GM12878 (cell line): Measurements from ENCODE around the gene HIVEP3. TPM values are rescaled to one million over a fixed set of nuclear protein-coding genes. Genes with fewer than 3 reads are reported as not detected.

Experiments
- ATAC-seq: fragments of 200-7000 bp; cut with Tn5 transposase; 3 replicates; pipeline ENCODE4 v1.9.1; 2020; ENCODE audit warnings: mild to moderate bottlenecking, moderate library complexity
- BruUV-seq: library from RNA; stranded (reverse); fragments of 400-500 nt; replicated peaks from 2 replicates; lab custom pipeline; 2021; lab: Mats Ljungman, UMichigan
- CTCF ChIA-PET: fragments of 300-600 bp; sonication (Branson Sonifier 250); formaldehyde crosslinking; extraction: SDS; loops from one replicate; lab custom pipeline; 2021; ENCODE audit warnings: inconsistent platforms; lab: Yijun Ruan, JAX
- POLR2A ChIA-PET: fragments of 350-600 bp; formaldehyde crosslinking; extraction: SDS; loops from one replicate; lab custom pipeline; 2021; ENCODE audit warnings: inconsistent platforms; lab: Charles Lee
- RAD21 ChIA-PET: fragments of 300-600 bp; sonication (Branson Sonifier 250); formaldehyde crosslinking; loops from one replicate; lab custom pipeline; 2023; ENCODE audit warnings: antibody characterized with exemption; ENCODE audit not compliant: unreplicated experiment; lab: Charles Lee
- SMC1A ChIA-PET: fragments of 300-600 bp; sonication (Branson Sonifier 250); formaldehyde crosslinking; loops from one replicate; lab custom pipeline; 2023; ENCODE audit not compliant: unreplicated experiment, uncharacterized antibody; lab: Charles Lee
- DNase-seq: peaks from one replicate; pipeline ENCODE4 v3.0.0-alpha.2; 2011; ENCODE audit warnings: low read depth, low spot score
- FAIRE-seq: peaks from 3 replicates; lab custom pipeline; 2011; peaks lifted over from hg19 to GRCh38; lab: Jason Lieb, UNC
- H2AFZ ChIP-seq: 2 replicates; pipeline ENCODE4 v1.6.0; 2011; ENCODE audit warnings: low read depth, low read length, control low read depth; ENCODE audit not compliant: control insufficient read depth
- H3K27ac ChIP-seq: 2 replicates; pipeline ENCODE4 v1.5.1; 2011; ENCODE audit warnings: control low read depth; ENCODE audit not compliant: control insufficient read depth, insufficient read depth
- H3K27me3 ChIP-seq, 2 experiments: replicated peaks in 1 of 2; 2 replicates each; pipeline versions ENCODE4 v1.6.0 to v1.6.1; 2011; ENCODE audit warnings: low read length in 1 of 2; ENCODE audit not compliant: control insufficient read depth in 2 of 2, insufficient read depth in 2 of 2
- H3K36me3 ChIP-seq, 2 experiments: 2 replicates each; pipeline ENCODE4 v1.5.1; 2011; ENCODE audit warnings: low read length in 1 of 2; ENCODE audit not compliant: control insufficient read depth in 2 of 2, insufficient read depth in 2 of 2
- H3K4me1 ChIP-seq: 2 replicates; pipeline ENCODE4 v1.6.1; 2011; ENCODE audit warnings: mild to moderate bottlenecking, low read length, moderate library complexity, mixed read lengths; ENCODE audit not compliant: control insufficient read depth, insufficient read depth
- H3K4me2 ChIP-seq: 2 replicates; pipeline ENCODE4 v1.6.0; 2011; ENCODE audit warnings: control low read depth; ENCODE audit not compliant: control insufficient read depth, insufficient read depth
- H3K4me3 ChIP-seq: fragments of 200-600 bp; sonication (generic); 2 replicates; pipeline ENCODE4 v1.5.1; 2016
- H3K79me2 ChIP-seq: 2 replicates; pipeline ENCODE4 v1.6.0; 2011; ENCODE audit warnings: low read length; ENCODE audit not compliant: control insufficient read depth, insufficient read depth
- H3K9ac ChIP-seq: 2 replicates; pipeline ENCODE4 v1.8.0; 2011; ENCODE audit warnings: low read length, control low read depth, mixed read lengths; ENCODE audit not compliant: control insufficient read depth, insufficient read depth
- H3K9me3 ChIP-seq: replicated peaks from 3 replicates; pipeline ENCODE4 v1.5.1; 2011; ENCODE audit warnings: mild to moderate bottlenecking, low read length; ENCODE audit not compliant: control insufficient read depth, insufficient read depth
- H4K20me1 ChIP-seq: 2 replicates; pipeline ENCODE4 v1.6.0; 2011; ENCODE audit not compliant: control insufficient read depth, insufficient read depth
- BRCA1 ChIP-seq: IDR thresholded peaks from 2 replicates; pipeline ENCODE4 v1.6.1; 2011; ENCODE audit warnings: low read depth, low read length, improper control_type of control experiment
- CBX5 ChIP-seq: sonication (generic); IDR thresholded peaks from 2 replicates; pipeline ENCODE4 v1.6.1; 2016; ENCODE audit warnings: low read depth, moderate library complexity, mild to moderate bottlenecking, inconsistent platforms
- RB1 ChIP-seq: fragments of 450-650 bp; formaldehyde crosslinking; IDR thresholded peaks from 2 replicates; pipeline ENCODE4 v1.6.1; 2017; ENCODE audit warnings: mild to moderate bottlenecking, borderline replicate concordance
- USF1 ChIP-seq: IDR thresholded peaks from 2 replicates; pipeline ENCODE4 v1.6.1; 2011; ENCODE audit warnings: borderline replicate concordance, low read depth, mild to moderate bottlenecking, moderate library complexity, mixed read lengths, low read length; ENCODE audit not compliant: insufficient read depth; ENCODE audit errors: extremely low read length
- ZNF592 ChIP-seq: fragments of 450-650 bp; IDR thresholded peaks from 2 replicates; pipeline ENCODE4 v1.6.1; 2017; ENCODE audit warnings: mild to moderate bottlenecking, moderate library complexity
- WGBS: methylation state at CpG from one replicate; pipeline ENCODE4 v1.1.6; 2016; ENCODE audit warnings: low lambda C conversion rate; ENCODE audit not compliant: insufficient replicate concordance, insufficient coverage; ENCODE audit errors: missing lambda C conversion rate; 5-methylcytosine and 5-hydroxymethylcytosine counted together
- in situ Hi-C: fragments of 300-500 bp; cut with MboI; formaldehyde crosslinking; loops from 9 replicates; pipeline ENCODE4 v1.14.3; 2018; ENCODE audit warnings: mixed read lengths
- intact Hi-C: fragments of 100-400 bp; cut with micrococcal nuclease; formaldehyde crosslinking; loops from one replicate; pipeline ENCODE4 v1.14.2; 2022; ENCODE audit not compliant: unreplicated experiment
- polyA plus RNA-seq, 11 experiments: library from polyadenylated mRNA; depleted of rRNA in 4 of 11; unstranded in 6 of 11; stranded (reverse) in 5 of 11; fragments of >200 nt; fragmentation: Nextera tagmentation in 4 of 11; fragmentation: Illumina TruSeq in 1 of 11; extraction: Ambion mirVana in 4 of 11; extraction: Trizol in 1 of 11; gene quantifications; 1 replicate in 1 of 11; 2 replicates in 10 of 11; pipeline versions ENCODE4 v1.2.1 to v1.2.3, GENCODE V29; 2011 to 2016; ENCODE audit warnings: inconsistent platforms in 2 of 11, missing spikeins in 2 of 11, low read depth in 1 of 11
- total RNA-seq, 4 experiments: library from RNA; depleted of rRNA in 3 of 4; stranded (reverse); fragments of >200 nt in 3 of 4; fragmentation: Illumina TruSeq in 1 of 4; extraction: Trizol in 1 of 4; gene quantifications; 2 replicates each; pipeline versions ENCODE4 v1.2.1 to v1.2.3, GENCODE V29; 2013 to 2021

Gene HIVEP3
- total and polyA plus RNA-seq, 10 of the 15 experiments (the other 5 are each of a cell fraction or from before 2014, with no cell fraction given), result 1.8 to 13.6 (median 3.8) TPM

- Histone ChIP-seq H4K20me1 (no peaks in the 10 kb centered on the region), H3K4me1 (no peaks in the 10 kb centered on the region), H3K4me3 (no peak overlapping the region), H3K9me3 (no peaks in the 10 kb centered on the region), H3K36me3 (no peaks in the 10 kb centered on the region; a peak in 2 of 4 replicates), H3K27ac (no peak overlapping the region), H2AFZ (no peak overlapping the region), H3K9ac (no peak overlapping the region), H3K4me2 (no peak overlapping the region), H3K79me2 (no peaks in the 10 kb centered on the region), H3K27me3 (no peaks in the 10 kb centered on the region)
- FAIRE-seq, result no peak
- BruUV-seq, result no TSS peak
- ChIA-PET SMC1A (no interaction called here), POLR2A (no interaction called here), RAD21 (no interaction called here), CTCF (no interaction called here)
- intact Hi-C loops, result no loop called here
- DNase-seq, result no peak
- ATAC-seq, result no peak
- TF ChIP-seq RB1 (no peak), ZNF592 (no peak), BRCA1 (no peak), CBX5 (no peak), USF1 (no peak)
- 96% methylated on average over 2 of the region's 2 CpGs for WGBS
- in situ Hi-C loops, result no loop called here
These were observed 351.8 kb downstream of the HIVEP3 start for GRCh38 chr1:41566969-41567368.
